Activated T-helper 1 cell treated with anti-CD3 and anti-CD28 coated beads, Interleukin-12 subunit alpha, Interleukin-12 subunit beta, Interleukin-2, Interleukin-4 antibody, amounts not matched to agents 30 ng/mL and 10 ng/mL and 1 ng/mL, durations not matched to agents 14 hours and 24 hours and 36 hours (primary cell): Measurements from ENCODE around the gene OR2AG2. TPM values are rescaled to one million over a fixed set of nuclear protein-coding genes. Genes with fewer than 3 reads are reported as not detected.
A peak's percentile ranks its signal among the peaks of the same experiment; 100 is the strongest.

Experiments
- DNase-seq: peaks from one replicate; pipeline ENCODE4 v3.0.0; 2021; ENCODE audit warnings: low spot score
- H3K27ac Mint-ChIP-seq: one replicate; pipeline ENCODE4 v1.8.0; 2021; ENCODE audit warnings: mild to moderate bottlenecking, mixed read lengths
- H3K27me3 Mint-ChIP-seq: one replicate; pipeline ENCODE4 v1.8.0; 2022; ENCODE audit warnings: mild to moderate bottlenecking, moderate library complexity, mixed read lengths; ENCODE audit not compliant: insufficient read depth
- H3K36me3 Mint-ChIP-seq: one replicate; pipeline ENCODE4 v1.8.0; 2021; ENCODE audit warnings: low read depth, mixed read lengths
- H3K4me1 Mint-ChIP-seq: one replicate; pipeline ENCODE4 v1.8.0; 2021; ENCODE audit warnings: low read depth, mixed read lengths
- H3K4me3 Mint-ChIP-seq: one replicate; pipeline ENCODE4 v1.8.0; 2021; ENCODE audit warnings: mild to moderate bottlenecking, moderate library complexity, mixed read lengths
- H3K9me3 Mint-ChIP-seq: one replicate; pipeline ENCODE4 v1.8.0; 2021; ENCODE audit warnings: mixed read lengths
- intact Hi-C: fragments of 100-400 bp; cut with micrococcal nuclease; formaldehyde crosslinking; loops from one replicate; pipeline ENCODE4 v1.15.1; 2024
- total RNA-seq: library from RNA; stranded (reverse); gene quantifications from 2 replicates; pipeline ENCODE4 v1.2.3, GENCODE V29; 2022

Gene OR2AG2
- total RNA-seq, 1 donor from 2014 or later = 0.23 TPM

DNA sequence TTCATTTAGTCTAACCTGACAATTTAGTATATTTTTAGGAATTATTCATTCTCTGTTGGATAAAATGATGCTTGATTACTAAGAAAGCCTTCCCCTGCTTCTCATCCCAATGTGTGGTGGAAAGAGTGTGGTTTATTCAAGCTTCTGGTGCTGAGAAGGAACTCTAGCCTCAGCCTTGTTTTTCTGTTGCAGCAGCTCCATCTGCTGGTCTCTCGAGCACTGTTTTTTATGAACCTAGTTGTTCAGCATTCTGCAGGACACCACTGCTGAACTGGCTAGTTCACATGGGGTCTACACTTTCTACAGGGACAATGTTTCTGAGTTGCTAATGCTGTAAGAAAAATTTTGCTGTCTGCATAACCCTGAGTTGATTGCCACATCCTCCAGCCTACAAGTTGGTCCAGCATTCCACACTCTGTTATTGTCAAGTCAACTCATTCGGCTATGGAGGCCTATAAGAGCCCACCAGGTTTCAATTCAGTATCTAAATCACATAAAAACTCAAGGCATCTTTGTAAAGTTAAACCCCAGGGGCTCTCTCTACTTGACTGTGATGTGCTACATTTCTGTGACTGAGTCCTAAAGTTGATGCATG, 14.3 kb downstream of the OR2AG2 start:
- Mint-ChIP-seq H3K36me3 (no peaks in the 10 kb centered on the region), H3K9me3 (no peaks in the 10 kb centered on the region), H3K4me3 (no peak overlapping the region), H3K27me3 (peaks cover 15% of the 10 kb centered on the region), H3K27ac (no peak overlapping the region), H3K4me1 (no peaks in the 10 kb centered on the region)
- intact Hi-C loops = loop anchor here (1.0 to 5.0 kb wide), 5 partner anchors 19 to 380 kb away; no protein-coding TSS in a partner anchor
- peak; percentile 40 for DNase-seq

DNA sequence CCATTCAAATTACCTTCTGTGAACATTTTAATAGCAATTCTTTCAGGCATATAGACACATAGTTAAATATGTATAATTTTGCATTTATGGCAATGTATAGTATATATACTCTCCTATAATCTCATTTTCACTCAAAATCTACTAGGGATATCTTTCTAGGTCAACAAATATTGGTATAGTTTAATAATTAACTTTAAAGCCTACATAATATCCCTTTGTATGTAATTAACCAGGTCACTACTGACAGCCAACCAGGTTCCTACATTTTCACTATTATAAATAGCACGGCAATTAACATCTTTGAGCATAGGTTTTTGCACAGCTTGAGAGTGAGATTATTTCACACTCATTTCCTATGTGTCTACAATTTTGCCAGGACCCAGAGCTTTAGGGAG, 15.8 kb downstream of the OR2AG2 start:
- DNase-seq = no peak
- intact Hi-C loops = loop anchor here (1.0 to 5.0 kb wide), 2 partner anchors 10 to 379 kb away; no protein-coding TSS in a partner anchor
- H3K4me3 Mint-ChIP-seq = no peak overlapping the region
- H3K27ac Mint-ChIP-seq = no peak overlapping the region
- peaks cover 9% of the 10 kb centered on the region for H3K27me3 Mint-ChIP-seq
- H3K9me3 Mint-ChIP-seq = no peaks in the 10 kb centered on the region
- H3K4me1 Mint-ChIP-seq = no peaks in the 10 kb centered on the region
- no peaks in the 10 kb centered on the region for H3K36me3 Mint-ChIP-seq

GRCh38 chr11:6755303-6755952, 16.3 kb downstream of the OR2AG2 start:
- H3K4me3 Mint-ChIP-seq = no peak overlapping the region
- H3K4me1 Mint-ChIP-seq = no peaks in the 10 kb centered on the region
- H3K27me3 Mint-ChIP-seq = peaks cover 9% of the 10 kb centered on the region
- no peaks in the 10 kb centered on the region for H3K9me3 Mint-ChIP-seq
- intact Hi-C loops = loop anchor here (1.0 to 5.0 kb wide), 2 partner anchors 9 to 378 kb away; no protein-coding TSS in a partner anchor
- no peak overlapping the region for H3K27ac Mint-ChIP-seq
- no peaks in the 10 kb centered on the region for H3K36me3 Mint-ChIP-seq
- DNase-seq = peak; percentile 10

DNA sequence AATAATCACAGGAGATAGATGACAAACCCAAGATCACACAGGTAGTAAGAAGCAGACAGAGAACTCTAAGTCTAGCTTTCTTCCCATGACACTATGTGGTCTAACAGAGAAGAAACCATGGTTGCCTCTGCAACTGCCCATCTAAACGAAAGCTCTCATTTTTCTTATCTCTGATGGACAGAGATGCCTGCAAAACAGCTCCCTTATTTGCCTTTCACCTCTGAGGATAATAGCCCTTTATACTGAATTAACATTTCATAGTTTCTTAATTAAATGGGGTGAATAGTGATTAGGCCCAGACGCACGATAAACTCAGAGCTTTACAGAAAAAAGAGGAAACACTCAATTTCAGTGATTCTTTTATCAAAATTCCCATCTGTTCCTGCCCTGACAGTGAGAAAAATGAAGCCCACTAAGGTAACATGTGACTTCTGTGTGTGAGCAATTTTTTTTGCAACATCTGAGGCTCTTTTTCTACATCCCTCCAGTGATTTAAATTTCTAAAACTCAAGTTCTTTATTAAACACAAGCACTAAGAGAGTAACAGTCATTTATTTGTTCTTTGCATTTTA, 24.6 kb downstream of the OR2AG2 start:
- no peak overlapping the region for H3K4me3 Mint-ChIP-seq
- no peak overlapping the region for H3K27ac Mint-ChIP-seq
- no peaks in the 10 kb centered on the region for H3K27me3 Mint-ChIP-seq
- H3K4me1 Mint-ChIP-seq = no peaks in the 10 kb centered on the region
- peaks cover 6% of the 10 kb centered on the region for H3K36me3 Mint-ChIP-seq
- H3K9me3 Mint-ChIP-seq = no peaks in the 10 kb centered on the region
- intact Hi-C loops = loop anchor here (2.0 to 5.0 kb wide), 4 partner anchors 134 to 1055 kb away; partner anchors contain the start of genes CAVIN3, PPFIBP2 and TAF10
- no peak for DNase-seq

GRCh38 chr11:6746626-6747025, 25.1 kb downstream of the OR2AG2 start:
- Mint-ChIP-seq H3K27ac (no peak overlapping the region), H3K4me3 (no peak overlapping the region), H3K27me3 (no peaks in the 10 kb centered on the region), H3K9me3 (no peaks in the 10 kb centered on the region), H3K36me3 (peaks cover 6% of the 10 kb centered on the region), H3K4me1 (no peaks in the 10 kb centered on the region)
- intact Hi-C loops = loop anchor here (1.0 to 5.0 kb wide), 7 partner anchors 8 to 1054 kb away; partner anchors contain the start of genes CAVIN3, MRPL17, PPFIBP2 and TAF10
- no peak for DNase-seq

- intact Hi-C loops = loop anchor here (1.0 to 5.0 kb wide), 7 partner anchors 8 to 1054 kb away; partner anchors contain the start of genes CAVIN3, MRPL17, PPFIBP2 and TAF10
- H3K27ac Mint-ChIP-seq = no peak overlapping the region
- no peaks in the 10 kb centered on the region for H3K9me3 Mint-ChIP-seq
- H3K4me1 Mint-ChIP-seq = no peaks in the 10 kb centered on the region
- peak; percentile 40 for DNase-seq
- no peaks in the 10 kb centered on the region for H3K27me3 Mint-ChIP-seq
- no peak overlapping the region for H3K4me3 Mint-ChIP-seq
- H3K36me3 Mint-ChIP-seq = peaks cover 6% of the 10 kb centered on the region
These were observed 25.6 kb downstream of the OR2AG2 start for GRCh38 chr11:6746086-6746618.

DNA sequence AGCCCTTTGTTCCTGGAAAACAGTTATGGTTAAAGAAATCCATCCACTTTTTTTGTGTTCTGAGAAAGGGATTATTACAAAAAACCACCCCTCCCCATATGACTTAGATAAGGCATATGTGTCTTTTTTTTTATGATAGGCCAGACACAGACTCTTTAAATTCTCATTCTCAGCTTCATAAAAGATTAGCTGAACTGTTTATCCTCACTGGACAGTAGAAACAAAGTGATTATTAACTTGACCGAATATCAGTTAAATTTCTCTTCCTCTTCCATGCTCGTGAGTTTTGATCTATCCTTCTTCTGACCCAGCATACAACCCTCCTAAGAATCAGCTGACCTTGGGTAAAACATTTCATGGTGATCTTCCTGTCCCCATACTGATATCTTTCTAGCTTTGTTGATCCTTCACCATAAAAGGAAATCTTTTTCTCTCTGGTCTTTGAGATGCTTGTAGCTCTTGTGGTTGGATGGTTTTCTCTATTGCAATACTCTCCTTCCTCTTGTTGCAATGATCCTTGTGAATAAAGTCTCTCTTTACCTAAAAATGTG, 26.2 kb downstream of the OR2AG2 start:
- Mint-ChIP-seq H3K27ac (no peak overlapping the region), H3K4me1 (peaks cover 5% of the 10 kb centered on the region), H3K9me3 (no peaks in the 10 kb centered on the region), H3K36me3 (peaks cover 8% of the 10 kb centered on the region), H3K4me3 (no peak overlapping the region), H3K27me3 (no peaks in the 10 kb centered on the region)
- intact Hi-C loops = loop anchor here (1.0 to 5.0 kb wide), 7 partner anchors 7 to 1053 kb away; partner anchors contain the start of genes CAVIN3, MRPL17, PPFIBP2 and TAF10
- no peak for DNase-seq

DNA sequence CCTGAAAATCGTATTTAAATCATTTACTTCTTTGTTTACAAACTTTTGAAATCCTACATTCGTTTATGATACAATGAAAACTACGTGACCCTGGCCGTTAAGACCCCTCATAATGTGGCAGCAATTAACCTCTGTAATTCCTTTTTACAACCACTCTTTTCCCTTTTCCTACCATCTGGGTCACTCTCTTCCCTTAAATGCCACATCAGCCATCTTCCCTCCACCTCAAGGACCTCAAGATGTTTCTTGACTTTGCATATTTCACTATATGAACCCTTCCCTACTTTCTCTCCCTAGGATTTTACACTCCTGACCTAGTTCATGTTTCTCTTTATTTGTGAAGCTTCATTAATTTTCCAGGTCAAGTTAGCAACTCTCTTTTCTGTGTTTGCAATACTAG, 26.8 kb downstream of the OR2AG2 start:
- Mint-ChIP-seq H3K4me1 (peaks cover 5% of the 10 kb centered on the region), H3K9me3 (no peaks in the 10 kb centered on the region), H3K27ac (no peak overlapping the region), H3K4me3 (no peak overlapping the region), H3K27me3 (no peaks in the 10 kb centered on the region), H3K36me3 (peaks cover 8% of the 10 kb centered on the region)
- DNase-seq = no peak
- intact Hi-C loops = loop anchor here (5.0 kb wide), 2 partner anchors 423 to 1053 kb away; partner anchors contain the start of gene CAVIN3

DNA sequence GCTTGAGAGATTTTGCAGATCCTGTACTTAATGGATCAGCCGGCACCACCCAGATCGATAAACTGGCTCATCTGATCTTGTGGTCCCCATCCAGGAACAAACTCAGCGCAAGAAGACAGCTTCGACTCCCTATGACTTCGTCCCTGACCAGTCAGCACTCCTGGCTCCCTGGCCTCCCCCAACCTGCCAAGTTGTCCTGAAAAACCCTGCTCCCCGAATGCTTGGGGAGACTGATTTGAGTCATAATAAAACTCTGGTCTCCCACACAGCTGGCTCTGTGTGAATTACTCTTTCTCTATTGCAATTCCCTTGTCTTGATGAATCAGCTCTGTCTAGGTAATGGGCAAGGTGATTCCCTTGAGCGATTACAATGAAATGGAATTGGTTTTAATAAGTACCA, 29.5 kb downstream of the OR2AG2 start:
- H3K4me3 Mint-ChIP-seq = no peak overlapping the region
- peaks cover 29% of the 10 kb centered on the region for H3K4me1 Mint-ChIP-seq
- H3K27ac Mint-ChIP-seq = peak overlapping the region; percentile 59
- H3K27me3 Mint-ChIP-seq = no peaks in the 10 kb centered on the region
- peaks cover 13% of the 10 kb centered on the region for H3K36me3 Mint-ChIP-seq
- peak; percentile 16 for DNase-seq
- intact Hi-C loops = loop anchor here (2.0 to 5.0 kb wide), 2 partner anchors 185 to 507 kb away; partner anchors contain the start of genes FHIP1B and ZNF215
- no peaks in the 10 kb centered on the region for H3K9me3 Mint-ChIP-seq

DNA sequence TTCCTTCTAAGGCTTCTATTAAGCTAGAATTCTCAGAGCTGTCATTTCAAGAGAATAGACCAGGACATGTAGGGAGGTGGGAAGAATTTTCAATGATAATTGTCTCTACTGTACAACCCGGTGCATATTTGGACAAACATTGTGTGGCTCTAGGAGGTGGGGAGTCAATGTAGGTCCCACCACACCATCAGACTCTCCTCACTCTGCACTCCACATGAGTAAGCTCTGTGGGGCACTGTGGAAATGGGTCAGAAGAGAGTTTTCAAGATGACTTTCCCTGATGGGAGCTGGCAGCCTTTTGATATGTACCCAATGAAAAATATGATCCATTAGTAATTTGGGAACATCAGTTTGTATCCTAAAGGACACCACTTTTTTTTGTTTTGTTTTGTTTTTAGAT, 33.2 kb downstream of the OR2AG2 start:
- intact Hi-C loops = loop anchor here (1.0 kb wide), 3 partner anchors 8 to 27 kb away; no protein-coding TSS in a partner anchor
- Mint-ChIP-seq H3K27ac (no peak overlapping the region), H3K9me3 (no peaks in the 10 kb centered on the region), H3K27me3 (no peaks in the 10 kb centered on the region), H3K4me1 (peaks cover 64% of the 10 kb centered on the region), H3K4me3 (no peak overlapping the region), H3K36me3 (peaks cover 23% of the 10 kb centered on the region)
- DNase-seq = no peak

DNA sequence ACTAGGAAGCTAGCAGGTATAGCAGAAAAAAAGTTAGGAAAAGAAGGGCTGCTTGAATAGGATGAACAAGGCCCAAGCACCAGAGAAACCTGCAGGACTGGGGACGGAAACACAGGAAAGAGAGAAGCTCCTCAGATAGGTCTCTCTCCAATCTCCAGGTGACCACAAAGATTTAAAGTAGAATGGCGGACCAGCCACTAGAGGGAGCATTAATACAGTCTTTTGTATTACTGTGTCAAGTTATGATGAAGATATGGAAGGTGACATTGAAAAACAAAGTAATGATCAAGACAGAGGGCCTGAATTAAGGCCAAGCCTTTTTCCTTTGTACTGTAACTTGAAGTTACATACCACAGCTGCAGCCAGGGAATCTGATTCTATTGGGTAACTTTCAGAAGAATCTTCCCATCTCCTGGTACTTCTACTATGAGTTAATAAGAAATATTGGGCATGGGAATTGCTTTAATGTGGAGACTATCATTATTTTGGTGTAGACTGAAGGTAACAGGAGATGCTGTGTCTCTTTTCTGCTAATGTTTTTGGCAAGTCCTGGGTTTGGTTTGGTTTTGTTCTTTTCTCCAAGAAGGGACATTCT, 33.8 kb downstream of the OR2AG2 start:
- Mint-ChIP-seq H3K9me3 (no peaks in the 10 kb centered on the region), H3K27ac (no peak overlapping the region), H3K36me3 (peaks cover 28% of the 10 kb centered on the region), H3K4me1 (peaks cover 71% of the 10 kb centered on the region), H3K4me3 (no peak overlapping the region), H3K27me3 (no peaks in the 10 kb centered on the region)
- intact Hi-C loops = loop anchor here (1.0 kb wide), 3 partner anchors 8 to 27 kb away; no protein-coding TSS in a partner anchor
- DNase-seq = peak; percentile 52

DNA sequence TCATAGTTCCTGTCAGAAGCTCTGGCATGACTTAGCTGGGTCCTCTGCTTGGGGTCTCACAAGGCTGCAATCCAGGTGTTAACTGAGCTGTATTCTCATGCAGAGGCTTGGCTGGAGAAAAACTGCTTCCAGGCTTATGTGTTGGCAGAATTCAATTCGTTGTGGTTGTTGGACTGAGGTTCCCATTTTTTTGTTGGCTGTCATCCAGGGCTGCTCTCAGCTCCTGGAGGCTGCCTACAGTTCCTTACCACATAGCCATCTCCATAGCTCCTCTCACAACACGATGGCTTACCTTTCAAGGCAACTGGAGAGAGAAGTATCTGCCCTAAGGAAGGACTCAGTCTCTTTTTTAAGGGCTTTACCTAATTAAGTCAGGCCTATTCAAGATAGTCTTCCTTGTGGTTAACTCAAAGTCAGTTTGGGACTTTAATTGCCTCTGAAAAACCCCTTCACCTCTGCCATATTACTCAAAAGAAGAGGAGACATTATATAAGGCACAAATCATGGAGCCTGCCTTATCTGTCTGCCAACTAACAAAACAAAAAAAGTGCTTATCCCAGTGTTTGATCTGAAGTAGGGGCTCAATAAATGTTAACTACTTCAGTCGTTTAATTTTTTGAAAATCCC, 35.2 kb downstream of the OR2AG2 start:
- DNase-seq = no peak
- H3K4me3 Mint-ChIP-seq = no peak overlapping the region
- intact Hi-C loops = no loop called here
- no peaks in the 10 kb centered on the region for H3K27me3 Mint-ChIP-seq
- peaks cover 72% of the 10 kb centered on the region for H3K4me1 Mint-ChIP-seq
- peaks cover 29% of the 10 kb centered on the region for H3K36me3 Mint-ChIP-seq
- no peak overlapping the region for H3K27ac Mint-ChIP-seq
- H3K9me3 Mint-ChIP-seq = no peaks in the 10 kb centered on the region
